ENCODE data around the gene NELFB. TPM values are rescaled to one million over a fixed set of nuclear protein-coding genes. Genes with fewer than 3 reads are reported as not detected.

NELFB gene
- total RNA-seq, 1 experiment from 2014 or later: 71.7 TPM

DNA sequence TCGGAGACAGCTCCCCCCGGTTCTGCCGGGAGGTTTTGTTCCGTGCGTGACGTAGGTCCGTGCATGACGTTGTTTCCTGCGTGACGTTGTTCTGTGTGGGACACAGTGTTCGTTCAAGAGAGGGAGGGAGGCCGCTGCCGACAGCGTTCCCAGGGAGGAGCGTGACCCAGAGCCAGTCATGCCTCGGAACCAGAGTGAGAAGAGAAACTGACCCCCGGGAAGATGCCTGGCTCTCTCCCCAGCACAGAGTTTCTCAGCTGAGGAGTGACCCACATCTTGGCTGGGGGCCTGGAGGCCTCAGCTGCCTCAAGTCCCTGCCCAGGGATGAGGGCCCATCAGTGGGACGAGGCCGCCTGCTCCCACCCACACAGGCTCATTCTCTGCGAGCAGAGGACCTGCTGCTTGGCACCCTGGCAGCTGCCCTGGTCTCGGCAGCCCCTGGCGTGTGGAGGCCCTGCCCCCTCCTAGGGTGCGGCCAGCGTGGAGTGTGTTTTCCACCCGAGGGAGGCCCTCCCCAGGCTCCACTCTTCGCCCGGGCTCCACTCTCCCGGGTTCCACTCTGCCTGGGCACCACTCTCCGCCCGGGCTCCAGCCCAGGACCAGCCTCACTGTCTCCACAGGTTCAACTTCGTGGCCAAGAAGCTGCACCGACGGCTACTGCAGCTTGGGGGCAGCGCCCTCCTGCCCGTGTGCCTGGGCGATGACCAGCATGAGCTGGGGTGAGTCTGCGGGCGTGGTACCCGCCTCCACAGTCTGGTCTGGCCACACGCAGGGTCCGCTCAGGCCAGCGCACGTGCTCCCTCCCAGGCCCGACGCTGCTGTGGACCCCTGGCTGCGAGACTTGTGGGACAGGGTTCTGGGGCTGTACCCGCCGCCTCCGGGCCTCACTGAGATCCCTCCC, 41.7 kb upstream of the NELFB start:
- no peak overlapping the region for H3K9ac ChIP-seq (ENCODE audit: extremely low read depth, insufficient read length, low read length)
- H4K20me1 ChIP-seq (ENCODE audit: control insufficient read depth, insufficient read depth, insufficient read length): no peaks in the 10 kb centered on the region
- no peaks in the 10 kb centered on the region for H3K27me3 ChIP-seq (ENCODE audit: insufficient read depth, low read length)
- Mint-ChIP-seq H3K27me3 (ENCODE audit: low read depth) (no peaks in the 10 kb centered on the region), H3K36me3 (ENCODE audit: insufficient read depth in 1 of 3, low read depth in 3 of 3) (peaks cover 5 to 34% (median 26%) of the 10 kb centered on the region in 3 experiments; a peak in 6 of 7 replicates), H3K9me3 (no peaks in the 10 kb centered on the region), H3K4me1 (peaks cover 4 to 5% of the 10 kb centered on the region in 2 experiments), H3K27ac (no peak overlapping the region; a peak in 1 of 7 replicates), H3K4me3 (no peak overlapping the region)
- no peak overlapping the region for H3K23ac ChIP-seq (ENCODE audit: insufficient read length, low read depth, low read length)
- no peaks in the 10 kb centered on the region for H3K79me1 ChIP-seq (ENCODE audit: insufficient read depth, low read depth, low read length, poor library complexity, severe bottlenecking)
- no peak overlapping the region for H3K56ac ChIP-seq (ENCODE audit: insufficient read length, low read depth, low read length)
- no peak overlapping the region for H4K8ac ChIP-seq (replicated peaks; ENCODE audit: insufficient read length, low read depth, low read length)
- no peak overlapping the region for H3K18ac ChIP-seq (ENCODE audit: insufficient read length, low read depth, low read length)
- WGBS (ENCODE audit: extremely low coverage, insufficient read length, low lambda C conversion rate): no CpG with 5 or more reads among the region's 49 CpGs
- no peak overlapping the region for H2BK15ac ChIP-seq (ENCODE audit: low read depth, low read length)
- H3K4ac ChIP-seq (ENCODE audit: low read depth, low read length): no peak overlapping the region
- no peak overlapping the region for H2BK12ac ChIP-seq (ENCODE audit: insufficient read length, low read depth, low read length)
- no peaks in the 10 kb centered on the region; the same call in 1 of the 2 replicates for H3K4me1 ChIP-seq (ENCODE audit: insufficient read depth, low read length)
- no peak overlapping the region for H2BK120ac ChIP-seq (ENCODE audit: low read depth, low read length, poor library complexity, severe bottlenecking)
- TF ChIP-seq, protein P1, sequence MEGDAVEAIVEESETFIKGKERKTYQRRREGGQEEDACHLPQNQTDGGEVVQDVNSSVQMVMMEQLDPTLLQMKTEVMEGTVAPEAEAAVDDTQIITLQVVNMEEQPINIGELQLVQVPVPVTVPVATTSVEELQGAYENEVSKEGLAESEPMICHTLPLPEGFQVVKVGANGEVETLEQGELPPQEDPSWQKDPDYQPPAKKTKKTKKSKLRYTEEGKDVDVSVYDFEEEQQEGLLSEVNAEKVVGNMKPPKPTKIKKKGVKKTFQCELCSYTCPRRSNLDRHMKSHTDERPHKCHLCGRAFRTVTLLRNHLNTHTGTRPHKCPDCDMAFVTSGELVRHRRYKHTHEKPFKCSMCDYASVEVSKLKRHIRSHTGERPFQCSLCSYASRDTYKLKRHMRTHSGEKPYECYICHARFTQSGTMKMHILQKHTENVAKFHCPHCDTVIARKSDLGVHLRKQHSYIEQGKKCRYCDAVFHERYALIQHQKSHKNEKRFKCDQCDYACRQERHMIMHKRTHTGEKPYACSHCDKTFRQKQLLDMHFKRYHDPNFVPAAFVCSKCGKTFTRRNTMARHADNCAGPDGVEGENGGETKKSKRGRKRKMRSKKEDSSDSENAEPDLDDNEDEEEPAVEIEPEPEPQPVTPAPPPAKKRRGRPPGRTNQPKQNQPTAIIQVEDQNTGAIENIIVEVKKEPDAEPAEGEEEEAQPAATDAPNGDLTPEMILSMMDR (conservative IDR thresholded peaks at IDR 0.05): peak; percentile 44
- no peak overlapping the region for H2BK20ac ChIP-seq (ENCODE audit: low read depth, low read length, poor library complexity, severe bottlenecking)
- no peak overlapping the region for H2AK5ac ChIP-seq (ENCODE audit: insufficient read length, low read length)
- H3K27ac ChIP-seq (ENCODE audit: insufficient read length, low read depth, low read length): no peak overlapping the region
- no peak overlapping the region for H2AFZ ChIP-seq (ENCODE audit: low read length)
- H3K23me2 ChIP-seq (ENCODE audit: insufficient read length, low read depth, low read length, poor library complexity, severe bottlenecking): no peaks in the 10 kb centered on the region
- H3K9me3 ChIP-seq (ENCODE audit: control insufficient read depth, low read depth, low read length): no peaks in the 10 kb centered on the region
- H3K4me2 ChIP-seq (ENCODE audit: insufficient read depth, insufficient read length, low read length): no peak overlapping the region
- no peaks in the 10 kb centered on the region for H3K79me2 ChIP-seq (ENCODE audit: insufficient read depth, low read length)
- no peak for DNase-seq
- H3K14ac ChIP-seq (ENCODE audit: insufficient read depth, low read length): no peak overlapping the region
- H3T11ph ChIP-seq (ENCODE audit: low read length): no peak overlapping the region
- H4K5ac ChIP-seq (ENCODE audit: insufficient read length, low read depth, low read length): no peak overlapping the region
- H4K91ac ChIP-seq (ENCODE audit: insufficient read length, low read depth, low read length): no peak overlapping the region
- no peak overlapping the region for H2BK5ac ChIP-seq (ENCODE audit: insufficient read length, low read length)

All from H9 (cell line).